NOMO-1 (cell line): ENCODE data around the gene PARVG.
"Not testable (repeated sequence)": the region's sequence is repeated elsewhere in the genome, so short reads cannot be mapped to it uniquely, and the experiment has no call there.

Source experiments
- DNase-seq, 2 experiments: peaks; one replicate each; lab custom pipeline; 2025; ENCODE audit not compliant: unreplicated experiment in 2 of 2; lab: John Stamatoyannopoulos, UW

Gene PARVG

GRCh38 chr22:44234372-44234771 lies 53.6 kb downstream of the PARVG start:
- not testable (repeated sequence) for DNase-seq

GRCh38 chr22:44237290-44237689 lies 56.6 kb downstream of the PARVG start:
- no peak for DNase-seq

GRCh38 chr22:44241121-44241520 lies 60.4 kb downstream of the PARVG start:
- not testable (repeated sequence) for DNase-seq

- DNase-seq = no peak
Measured at GRCh38 chr22:44242946-44243724, 62.4 kb downstream of the PARVG start.

- DNase-seq = no peak
Measured at GRCh38 chr22:44243761-44244160, 63.0 kb downstream of the PARVG start.

- DNase-seq = no peak
Measured at GRCh38 chr22:44244265-44244822, 63.6 kb downstream of the PARVG start.

GRCh38 chr22:44245438-44245837 lies 64.7 kb downstream of the PARVG start:
- no peak for DNase-seq

GRCh38 chr22:44245867-44246266 lies 65.1 kb downstream of the PARVG start:
- DNase-seq = no peak

GRCh38 chr22:44246615-44247326 lies 66.0 kb downstream of the PARVG start:
- DNase-seq = no peak

GRCh38 chr22:44247346-44247745 lies 66.6 kb downstream of the PARVG start:
- DNase-seq = no peak

- DNase-seq = no peak
Measured at GRCh38 chr22:44247923-44248892, 67.5 kb downstream of the PARVG start.

- no peak for DNase-seq
Measured at GRCh38 chr22:44248926-44249325, 68.2 kb downstream of the PARVG start.

- no peak for DNase-seq
Measured at GRCh38 chr22:44249376-44250147, 68.8 kb downstream of the PARVG start.

GRCh38 chr22:44254811-44255210 lies 74.1 kb downstream of the PARVG start:
- no peak for DNase-seq

GRCh38 chr22:44256085-44256484 lies 75.4 kb downstream of the PARVG start:
- no peak for DNase-seq

GRCh38 chr22:44256556-44257485 lies 76.1 kb downstream of the PARVG start:
- DNase-seq = no peak
